ENCODE measurements around the gene PDLIM5.

GRCh38 chr4:94413085-94413840 lies 38.5 kb upstream of the PDLIM5 start:
- TF ChIP-seq EP300 (IDR thresholded peaks at IDR 0.05) = no peak
- TF ChIP-seq, protein P1, sequence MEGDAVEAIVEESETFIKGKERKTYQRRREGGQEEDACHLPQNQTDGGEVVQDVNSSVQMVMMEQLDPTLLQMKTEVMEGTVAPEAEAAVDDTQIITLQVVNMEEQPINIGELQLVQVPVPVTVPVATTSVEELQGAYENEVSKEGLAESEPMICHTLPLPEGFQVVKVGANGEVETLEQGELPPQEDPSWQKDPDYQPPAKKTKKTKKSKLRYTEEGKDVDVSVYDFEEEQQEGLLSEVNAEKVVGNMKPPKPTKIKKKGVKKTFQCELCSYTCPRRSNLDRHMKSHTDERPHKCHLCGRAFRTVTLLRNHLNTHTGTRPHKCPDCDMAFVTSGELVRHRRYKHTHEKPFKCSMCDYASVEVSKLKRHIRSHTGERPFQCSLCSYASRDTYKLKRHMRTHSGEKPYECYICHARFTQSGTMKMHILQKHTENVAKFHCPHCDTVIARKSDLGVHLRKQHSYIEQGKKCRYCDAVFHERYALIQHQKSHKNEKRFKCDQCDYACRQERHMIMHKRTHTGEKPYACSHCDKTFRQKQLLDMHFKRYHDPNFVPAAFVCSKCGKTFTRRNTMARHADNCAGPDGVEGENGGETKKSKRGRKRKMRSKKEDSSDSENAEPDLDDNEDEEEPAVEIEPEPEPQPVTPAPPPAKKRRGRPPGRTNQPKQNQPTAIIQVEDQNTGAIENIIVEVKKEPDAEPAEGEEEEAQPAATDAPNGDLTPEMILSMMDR (IDR thresholded peaks at IDR 0.05) = no peak
- no peak for TF ChIP-seq POLR2A (IDR thresholded peaks at IDR 0.05)
